T-helper 1 cell treated with Interleukin-12 subunit alpha and Interleukin-12 subunit beta and Interleukin-4 antibody, amounts not matched to agents 30 μg/mL and 1 μg/mL, for 36 hours (primary cell): ENCODE measurements around the gene MYH15.

Experiments used
- H3K27ac Mint-ChIP-seq: one replicate; pipeline ENCODE4 v1.8.0; 2021; ENCODE audit warnings: mild to moderate bottlenecking, mixed read lengths
- H3K27me3 Mint-ChIP-seq: one replicate; pipeline ENCODE4 v1.8.0; 2021; ENCODE audit warnings: low read depth, mixed read lengths
- H3K36me3 Mint-ChIP-seq: one replicate; pipeline ENCODE4 v1.8.0; 2021; ENCODE audit warnings: low read depth, mixed read lengths
- H3K4me1 Mint-ChIP-seq: one replicate; pipeline ENCODE4 v1.8.0; 2021; ENCODE audit warnings: low read depth, mixed read lengths
- H3K4me3 Mint-ChIP-seq: one replicate; pipeline ENCODE4 v1.8.0; 2021; ENCODE audit warnings: mild to moderate bottlenecking, moderate library complexity, mixed read lengths
- H3K9me3 Mint-ChIP-seq: one replicate; pipeline ENCODE4 v1.8.0; 2021; ENCODE audit warnings: mixed read lengths

The MYH15 gene

DNA sequence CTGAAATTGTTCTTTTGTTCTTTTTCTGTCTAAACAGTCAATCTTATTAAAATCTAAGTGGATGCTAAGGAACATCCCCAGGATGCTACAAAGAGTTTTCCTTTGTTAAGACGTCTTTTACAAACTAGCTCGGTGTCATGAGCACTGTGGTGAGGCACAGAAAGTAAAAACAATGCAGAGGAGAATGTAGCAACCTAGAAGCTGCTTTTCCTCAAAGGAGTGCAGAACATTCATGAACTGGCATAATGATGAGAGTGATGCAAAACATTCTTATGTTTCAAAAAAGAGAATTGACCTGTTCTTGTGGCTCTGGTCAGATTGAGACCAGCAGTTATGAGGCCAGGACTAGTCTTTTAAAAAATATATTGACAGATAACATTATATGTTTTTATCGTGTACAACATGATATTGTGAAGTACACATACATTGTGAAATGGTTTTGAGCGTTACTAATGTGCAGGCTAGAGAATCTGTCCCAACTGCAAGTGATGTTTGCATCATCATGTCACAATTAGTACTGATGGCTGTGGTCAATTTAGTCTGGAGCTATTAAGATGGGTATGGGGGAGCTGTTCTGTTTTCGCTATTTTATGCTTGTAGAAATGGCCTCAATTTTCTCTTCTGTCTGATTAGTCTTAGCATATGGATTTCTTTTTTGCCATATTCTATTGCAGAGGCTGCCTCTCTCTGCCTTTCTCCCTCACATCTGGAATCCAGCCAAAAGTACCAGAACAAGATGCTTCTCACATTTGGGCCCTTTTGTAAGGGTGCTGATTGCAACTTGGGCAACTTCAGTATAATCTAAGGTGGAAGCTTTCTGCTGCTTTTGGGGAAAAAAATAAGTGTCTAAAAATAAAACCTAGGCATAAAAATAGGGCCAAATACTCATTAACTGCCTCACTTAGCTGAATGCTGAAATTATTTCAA is 163.8 kb downstream of the MYH15 start:
- Mint-ChIP-seq H3K36me3 (peaks cover 14% of the 10 kb centered on the region), H3K27me3 (peaks cover 21% of the 10 kb centered on the region), H3K27ac (no peak overlapping the region), H3K4me3 (no peak overlapping the region), H3K4me1 (peaks cover 22% of the 10 kb centered on the region), H3K9me3 (peaks cover 13% of the 10 kb centered on the region)

- H3K4me3 Mint-ChIP-seq = no peak overlapping the region
- peaks cover 22% of the 10 kb centered on the region for H3K4me1 Mint-ChIP-seq
- H3K27me3 Mint-ChIP-seq = peaks cover 21% of the 10 kb centered on the region
- peaks cover 14% of the 10 kb centered on the region for H3K36me3 Mint-ChIP-seq
- H3K27ac Mint-ChIP-seq = no peak overlapping the region
- H3K9me3 Mint-ChIP-seq = peaks cover 13% of the 10 kb centered on the region
Observed at GRCh38 chr3:108345492-108346205, 164.7 kb downstream of the MYH15 start.

DNA sequence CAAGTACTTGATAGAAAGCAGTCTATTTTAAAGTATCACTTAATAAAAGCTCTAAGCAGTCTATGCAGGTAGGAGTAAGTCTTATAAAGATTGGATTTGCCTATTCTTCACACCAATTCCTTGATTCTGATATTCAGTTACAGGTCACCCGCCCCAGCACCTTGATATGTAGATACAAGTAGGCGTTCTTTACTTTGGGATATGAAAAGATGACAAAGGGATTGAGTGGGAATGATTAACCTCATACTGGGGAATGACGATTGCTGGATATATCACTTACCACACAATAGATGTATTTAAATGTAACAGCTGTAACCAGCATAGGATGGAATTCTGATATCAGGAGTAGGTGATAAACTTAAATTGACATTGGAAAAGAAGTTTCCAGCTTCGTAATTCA is 166.9 kb downstream of the MYH15 start:
- Mint-ChIP-seq H3K9me3 (peaks cover 13% of the 10 kb centered on the region), H3K27ac (no peak overlapping the region), H3K4me3 (no peak overlapping the region), H3K27me3 (peaks cover 21% of the 10 kb centered on the region), H3K36me3 (peaks cover 14% of the 10 kb centered on the region), H3K4me1 (peaks cover 22% of the 10 kb centered on the region)

GRCh38 chr3:108342837-108343486 is 167.4 kb downstream of the MYH15 start:
- Mint-ChIP-seq H3K4me1 (peaks cover 22% of the 10 kb centered on the region), H3K27me3 (peaks cover 17% of the 10 kb centered on the region), H3K9me3 (peaks cover 8% of the 10 kb centered on the region), H3K36me3 (peaks cover 11% of the 10 kb centered on the region), H3K4me3 (peak overlapping the region; percentile 38), H3K27ac (peak overlapping the region; percentile 65)

DNA sequence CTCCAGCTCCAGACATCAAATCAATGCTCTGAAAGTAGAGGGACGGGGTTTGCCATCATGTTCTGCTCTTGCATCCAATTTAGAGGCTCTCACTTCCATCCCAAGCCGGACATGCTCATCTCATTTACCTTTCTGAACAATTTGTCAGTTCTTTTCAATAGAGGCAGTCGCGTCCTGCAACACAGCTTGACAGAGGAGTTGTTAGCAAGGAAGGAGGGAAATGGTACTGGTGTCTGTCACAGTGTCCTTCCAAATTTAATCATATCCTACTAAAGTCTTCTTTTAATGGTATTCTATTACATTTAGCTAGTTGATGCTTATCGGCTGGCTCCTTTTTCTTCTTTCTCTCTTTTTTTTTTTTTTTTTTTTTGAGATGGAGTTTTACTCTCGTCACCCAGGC is 168.5 kb downstream of the MYH15 start:
- no peak overlapping the region for H3K27ac Mint-ChIP-seq
- peaks cover 6% of the 10 kb centered on the region for H3K36me3 Mint-ChIP-seq

GRCh38 chr3:108338901-108339545 is 171.4 kb downstream of the MYH15 start:
- H3K4me3 Mint-ChIP-seq = no peak overlapping the region
- no peak overlapping the region for H3K27ac Mint-ChIP-seq
- peaks cover 3% of the 10 kb centered on the region for H3K36me3 Mint-ChIP-seq
- no peaks in the 10 kb centered on the region for H3K9me3 Mint-ChIP-seq
- H3K27me3 Mint-ChIP-seq = no peaks in the 10 kb centered on the region
- H3K4me1 Mint-ChIP-seq = peaks cover 14% of the 10 kb centered on the region

More for the DNA sequence above, 168.5 kb downstream of the MYH15 start:
- H3K9me3 Mint-ChIP-seq = no peaks in the 10 kb centered on the region
- no peak overlapping the region for H3K4me3 Mint-ChIP-seq
- peaks cover 8% of the 10 kb centered on the region for H3K27me3 Mint-ChIP-seq
- H3K4me1 Mint-ChIP-seq = peaks cover 22% of the 10 kb centered on the region

DNA sequence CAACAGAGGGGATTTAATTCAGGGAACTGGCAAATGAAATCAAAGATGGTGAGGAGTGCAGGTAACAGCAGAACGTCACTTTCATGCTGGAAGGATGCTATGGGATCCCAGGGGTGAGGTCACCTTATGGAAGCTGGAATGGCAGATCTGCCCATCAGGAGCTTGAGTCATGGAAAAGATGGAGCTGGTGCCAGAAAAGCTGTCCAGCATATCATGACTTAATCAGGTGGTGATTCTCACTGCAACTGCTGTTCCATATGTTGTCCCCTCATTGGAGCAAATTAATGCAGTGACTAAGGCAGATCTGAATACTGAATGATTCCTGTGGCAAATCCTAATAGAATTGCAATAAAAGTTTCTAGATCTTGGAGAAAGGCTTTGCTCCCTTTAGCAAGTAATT is 175.7 kb downstream of the MYH15 start:
- Mint-ChIP-seq H3K4me3 (no peak overlapping the region), H3K36me3 (peaks cover 3% of the 10 kb centered on the region), H3K4me1 (peaks cover 8% of the 10 kb centered on the region), H3K9me3 (no peaks in the 10 kb centered on the region), H3K27me3 (no peaks in the 10 kb centered on the region), H3K27ac (no peak overlapping the region)

DNA sequence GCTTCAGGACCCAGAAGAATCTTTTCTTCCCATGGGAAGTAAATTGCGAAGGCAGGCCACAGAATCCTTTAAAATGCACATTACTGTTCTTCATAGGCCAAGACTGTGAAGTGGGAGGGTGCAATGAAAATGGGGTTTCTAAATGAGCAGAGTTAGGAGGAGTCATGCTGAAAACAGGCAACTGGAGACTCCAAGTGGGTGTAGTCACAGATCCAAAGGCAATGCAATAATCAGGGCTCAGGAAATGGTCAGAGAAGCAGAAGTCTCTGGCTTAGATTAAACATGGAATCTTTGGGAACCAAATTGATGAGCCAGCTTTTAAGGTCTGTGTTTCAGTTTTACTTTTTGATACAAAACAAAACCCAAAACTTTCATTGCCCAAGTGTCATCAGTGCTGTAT is 176.4 kb downstream of the MYH15 start:
- Mint-ChIP-seq H3K4me3 (no peak overlapping the region), H3K36me3 (peaks cover 8% of the 10 kb centered on the region), H3K4me1 (peaks cover 16% of the 10 kb centered on the region), H3K9me3 (no peaks in the 10 kb centered on the region), H3K27ac (no peak overlapping the region), H3K27me3 (no peaks in the 10 kb centered on the region)

GRCh38 chr3:108331792-108332191 is 178.6 kb downstream of the MYH15 start:
- H3K9me3 Mint-ChIP-seq = peaks cover 7% of the 10 kb centered on the region
- no peaks in the 10 kb centered on the region for H3K27me3 Mint-ChIP-seq
- peaks cover 14% of the 10 kb centered on the region for H3K36me3 Mint-ChIP-seq
- H3K27ac Mint-ChIP-seq = no peak overlapping the region
- H3K4me3 Mint-ChIP-seq = no peak overlapping the region
- H3K4me1 Mint-ChIP-seq = peaks cover 32% of the 10 kb centered on the region
